GM19328 (cell line): Measurements from ENCODE around the gene CDC42EP1.
"Not testable (repeated sequence)": the region's sequence is repeated elsewhere in the genome, so short reads cannot be mapped to it uniquely, and the experiment has no call there.

Experiments used
- ATAC-seq: cut with Tn5 transposase; IDR thresholded peaks from one replicate; pipeline ENCODE4 v1.9.1; 2021; ENCODE audit warnings: mild to moderate bottlenecking, moderate library complexity; ENCODE audit not compliant: unreplicated experiment

CDC42EP1 gene

DNA sequence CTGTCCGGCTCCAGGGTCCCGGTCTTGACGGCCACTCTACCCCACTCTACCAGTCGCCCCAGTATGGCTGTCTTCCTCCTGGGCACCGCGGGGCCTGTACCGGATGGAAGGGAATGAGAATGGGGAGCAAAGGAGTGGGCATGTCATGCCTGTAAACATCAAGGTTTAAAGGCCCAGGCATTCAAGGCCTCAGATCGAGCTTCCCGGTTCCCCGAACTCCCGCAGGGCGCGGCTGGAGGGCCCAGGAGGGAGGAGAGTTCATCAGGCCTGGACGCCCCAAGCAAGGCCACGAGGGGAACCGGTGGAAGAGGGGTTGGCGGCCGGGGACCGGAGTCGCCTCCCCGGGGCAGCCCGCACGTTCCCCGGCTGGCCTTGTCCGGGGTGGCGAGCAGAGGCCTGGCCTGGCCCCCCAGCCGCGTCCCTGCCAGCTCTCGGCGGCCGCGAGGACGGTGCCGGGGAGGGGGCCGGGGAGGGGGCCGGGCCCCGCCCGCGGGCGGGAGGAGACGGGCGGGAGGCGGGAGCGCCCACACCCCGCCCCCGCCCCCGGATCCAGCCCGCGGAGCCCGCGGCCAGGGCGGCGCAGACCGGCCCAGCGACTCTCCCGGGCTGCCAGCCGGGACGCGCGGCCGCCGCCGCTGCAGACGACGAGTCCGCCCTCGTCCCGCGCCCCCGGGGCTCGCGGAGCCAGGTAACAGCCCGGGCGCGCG lies at the start of gene CDC42EP1:
CDC42EP1 (plus strand) TSS at position 580 of the 707 bp plus-strand sequence. CDS start 5,870 bp downstream, outside the sequence.
- ATAC-seq, result no peak

GRCh38 chr22:37511395-37512104 lies 48.7 kb upstream of the CDC42EP1 start:
- ATAC-seq, result no peak

DNA sequence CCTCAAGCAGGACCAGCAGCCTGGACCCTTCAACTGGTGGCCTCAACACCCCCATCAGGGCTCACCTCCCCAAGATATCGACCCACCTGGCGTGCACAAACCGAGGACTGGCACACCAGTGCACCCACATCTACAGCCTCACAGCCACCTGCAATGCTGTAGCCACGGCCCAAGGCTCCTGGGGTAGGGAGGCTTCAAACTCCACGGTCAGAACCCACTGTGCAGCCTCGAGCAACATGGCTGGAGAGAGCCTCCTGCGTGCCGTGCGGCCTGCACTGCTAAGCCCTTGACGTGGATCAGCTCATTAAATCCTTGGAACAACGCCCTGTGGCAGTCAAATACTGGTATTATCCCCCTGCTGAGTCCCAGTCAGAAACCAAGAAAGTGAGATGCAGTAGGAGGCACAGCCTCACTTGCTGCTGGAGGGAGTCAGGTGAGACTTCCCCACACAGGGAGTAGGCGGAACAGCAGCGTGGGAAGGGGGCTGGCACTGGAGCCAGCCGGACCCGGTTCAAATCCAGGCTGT lies 45.7 kb upstream of the CDC42EP1 start:
- no peak for ATAC-seq

GRCh38 chr22:37515901-37516300 lies 44.4 kb upstream of the CDC42EP1 start:
- no peak for ATAC-seq

- ATAC-seq, result no peak
These were observed 43.8 kb upstream of the CDC42EP1 start for GRCh38 chr22:37516456-37516855.

- no peak for ATAC-seq
These were observed 42.3 kb upstream of the CDC42EP1 start for GRCh38 chr22:37517826-37518450.

- no peak for ATAC-seq
These were observed 41.6 kb upstream of the CDC42EP1 start for GRCh38 chr22:37518509-37519267.

DNA sequence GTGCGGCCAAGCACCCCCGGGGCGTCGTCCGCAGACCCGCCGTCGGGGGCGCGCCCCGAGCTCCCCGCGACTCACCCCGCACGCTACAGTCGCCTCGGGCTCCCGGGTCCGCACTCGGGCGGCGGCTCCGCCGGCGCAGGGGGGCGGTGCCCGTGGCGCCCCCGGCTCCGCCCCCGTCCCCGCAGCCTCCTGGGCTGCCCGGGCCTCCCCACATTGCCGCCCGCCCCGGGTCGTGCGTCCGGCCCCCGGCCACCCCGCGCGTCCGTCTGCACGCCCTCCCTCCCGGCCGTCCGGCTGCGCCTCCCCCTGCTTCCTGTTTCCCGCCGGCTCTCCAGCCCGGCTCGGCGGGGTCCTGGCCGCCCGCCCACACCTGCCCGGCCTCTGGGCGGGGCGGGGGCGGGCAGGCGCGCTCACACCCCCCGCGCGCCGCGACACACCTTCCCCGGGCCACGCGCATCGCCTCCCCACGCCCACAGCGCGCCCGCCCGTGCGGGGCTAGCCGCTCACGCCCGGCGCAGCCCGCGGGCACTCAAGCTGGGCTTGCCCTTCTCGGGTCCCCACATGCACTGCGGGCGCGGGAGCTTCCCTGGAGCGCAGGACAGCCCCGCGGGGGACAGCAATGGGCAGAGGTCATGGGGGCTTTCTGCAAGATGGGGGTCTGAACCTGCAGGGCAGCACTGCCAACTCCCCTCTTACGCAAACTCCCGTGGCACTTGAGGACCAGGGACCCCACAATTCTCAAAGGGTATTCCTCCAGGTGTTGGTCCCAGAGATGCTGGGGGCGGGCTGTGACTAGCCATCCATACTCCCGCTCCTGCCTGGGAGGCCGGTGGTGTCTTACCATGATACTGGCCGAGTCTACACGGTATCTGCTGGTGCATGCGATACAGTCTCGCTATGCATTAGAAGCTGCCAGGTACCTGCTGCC lies 40.7 kb upstream of the CDC42EP1 start, which contains the start of gene CARD10:
CARD10 (minus strand) TSS at position 148 of the 928 bp plus-strand sequence. CDS start 215 bp downstream, outside the sequence.
- ATAC-seq, result no peak

DNA sequence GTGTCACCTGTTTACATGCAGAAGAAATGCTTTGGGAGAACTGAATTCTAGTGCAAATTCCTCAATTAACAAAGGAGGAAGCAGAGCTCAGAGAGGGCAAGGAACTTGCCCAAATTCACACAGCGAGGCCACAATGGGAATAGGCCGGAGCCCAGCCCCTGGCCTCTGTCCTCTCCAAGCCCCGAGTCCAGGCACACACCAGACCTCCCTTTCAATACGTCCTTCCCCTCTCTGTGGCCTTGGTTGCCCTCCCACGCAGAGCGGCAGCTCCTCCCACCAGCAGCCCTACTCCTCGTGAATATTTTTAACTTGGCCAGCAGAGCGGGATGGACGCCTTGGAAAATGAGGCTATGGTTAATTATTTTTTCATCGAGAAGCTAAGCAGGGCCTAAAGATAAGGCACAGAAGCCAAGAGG lies 39.5 kb upstream of the CDC42EP1 start:
- no peak for ATAC-seq

DNA sequence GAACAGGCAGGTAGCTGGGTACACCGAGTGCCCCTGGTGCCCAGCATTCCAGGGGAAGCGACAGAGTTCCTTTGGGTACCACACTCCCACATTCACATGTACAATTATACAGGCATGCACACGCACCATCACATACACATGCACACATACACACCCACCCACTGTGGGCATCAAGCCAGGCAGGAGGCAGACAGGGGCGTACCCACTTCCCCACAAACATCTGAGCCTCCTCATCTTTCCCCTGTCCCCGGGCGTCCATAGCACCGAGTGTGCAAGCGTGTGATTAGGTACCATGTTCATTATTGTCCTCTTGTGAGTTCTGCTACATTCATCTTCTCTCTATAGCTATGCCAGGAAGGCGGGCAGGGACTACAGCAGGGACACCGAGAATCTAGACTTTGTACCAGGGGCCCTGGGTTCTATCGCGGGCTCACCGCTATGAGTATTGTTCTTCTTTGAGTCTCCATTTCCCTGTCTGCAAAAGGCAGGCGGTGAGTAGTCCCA lies 39.0 kb upstream of the CDC42EP1 start:
- no peak for ATAC-seq

GRCh38 chr22:37522482-37522881 lies 37.8 kb upstream of the CDC42EP1 start:
- ATAC-seq, result no peak

DNA sequence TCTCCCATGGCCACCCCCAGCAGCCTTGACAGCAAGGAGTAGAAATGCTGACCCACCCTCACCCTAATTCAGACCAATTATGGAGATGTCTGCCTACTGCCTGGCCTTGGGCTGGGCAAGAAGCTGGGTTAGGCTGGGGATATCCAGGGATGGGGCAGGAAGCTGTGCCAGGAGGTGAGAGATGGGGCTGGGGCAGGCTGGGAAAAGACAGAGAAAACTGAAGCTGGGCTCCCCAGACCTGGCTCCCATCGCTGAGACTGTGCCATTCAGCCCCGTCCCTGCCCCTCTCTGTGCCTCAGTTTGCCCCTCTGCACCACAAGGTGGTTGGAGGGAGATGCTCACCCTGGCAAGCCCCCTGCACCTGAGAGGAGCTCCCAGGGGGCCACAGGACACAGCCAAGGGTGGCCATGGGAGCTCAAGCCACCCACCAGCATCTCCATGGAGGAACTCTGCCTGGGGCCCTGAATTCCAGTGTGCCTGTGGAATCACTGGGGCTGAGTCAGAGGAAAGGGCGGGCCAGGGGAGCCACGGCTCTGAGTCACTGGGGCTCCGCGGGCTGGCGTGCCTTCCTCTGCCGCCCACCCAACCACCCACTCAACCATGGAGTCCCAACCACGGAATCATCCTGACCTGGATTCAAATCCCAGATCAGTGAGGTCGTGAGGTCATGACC lies 35.1 kb upstream of the CDC42EP1 start:
- no peak for ATAC-seq

DNA sequence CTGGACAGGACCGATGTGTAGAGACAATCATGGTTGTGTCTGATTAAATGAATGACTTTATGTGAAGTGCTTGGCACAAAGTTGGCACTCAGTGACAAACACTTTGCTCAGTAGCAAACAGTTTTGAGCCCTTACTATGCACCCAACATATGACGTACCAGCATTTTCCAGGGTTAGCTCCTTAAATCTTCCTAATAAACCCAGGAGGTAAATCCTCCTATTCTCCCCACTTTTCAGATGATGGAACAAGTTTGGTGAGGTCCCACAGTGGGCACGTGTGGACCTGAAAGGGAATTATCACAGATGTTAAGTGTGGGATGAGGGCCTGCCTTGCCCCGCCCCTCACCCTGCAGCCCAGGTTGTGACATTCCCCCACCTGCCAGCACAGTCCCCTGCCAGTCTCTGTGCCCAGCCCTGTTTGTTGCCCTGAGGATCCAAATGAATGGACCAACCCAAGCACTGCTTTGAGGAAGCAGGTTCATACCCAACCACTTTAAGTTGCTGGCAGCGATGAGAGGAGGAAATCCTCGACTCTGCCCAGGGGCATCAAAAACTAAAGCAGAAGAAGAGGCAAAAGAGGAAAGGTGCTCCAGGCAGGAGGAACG lies 34.4 kb upstream of the CDC42EP1 start:
- ATAC-seq, result no peak

- ATAC-seq, result no peak
These were observed 33.9 kb upstream of the CDC42EP1 start for GRCh38 chr22:37526376-37526775.

GRCh38 chr22:37527081-37527752 lies 33.1 kb upstream of the CDC42EP1 start:
- ATAC-seq, result not testable (repeated sequence)

- ATAC-seq, result not testable (repeated sequence)
These were observed 32.3 kb upstream of the CDC42EP1 start for GRCh38 chr22:37527952-37528351.

- ATAC-seq, result no peak
These were observed 30.5 kb upstream of the CDC42EP1 start for GRCh38 chr22:37529652-37530345.
